B cell (primary cell): ENCODE results near the gene RAB3C. TPM values are rescaled to one million over a fixed set of nuclear protein-coding genes. Genes with fewer than 3 reads are reported as not detected.

Experiments used
- ATAC-seq: fragments of 200-7000 bp; cut with Tn5 transposase; one replicate; pipeline ENCODE4 v1.10.0; 2021; ENCODE audit warnings: low read depth, mild to moderate bottlenecking, moderate number of reproducible peaks, moderate library complexity
- CTCF ChIA-PET: fragments of 350-600 bp; sonication (Branson Sonifier 250); formaldehyde crosslinking; loops from one replicate; lab custom pipeline; 2021; ENCODE audit warnings: antibody characterized with exemption, inconsistent platforms; lab: Charles Lee
- POLR2A ChIA-PET: fragments of 350-600 bp; sonication (Branson Sonifier 250); formaldehyde crosslinking; loops from one replicate; lab custom pipeline; 2021; ENCODE audit warnings: antibody characterized with exemption; lab: Charles Lee
- DNase-seq: peaks from one replicate; pipeline ENCODE4 v3.0.0; 2013
- H2AFZ ChIP-seq: 2 replicates; pipeline ENCODE4 v1.6.1; 2012; ENCODE audit warnings: mild to moderate bottlenecking, low read depth, low read length; ENCODE audit not compliant: insufficient read depth, poor library complexity, severe bottlenecking
- H3K27ac ChIP-seq, 2 donors: 1 replicate in 1 of 2; 2 replicates in 1 of 2; pipeline ENCODE4 v1.5.1; 2012 to 2013; ENCODE audit warnings: low read length in 2 of 2, mild to moderate bottlenecking in 2 of 2, moderate library complexity in 1 of 2
- H3K27me3 ChIP-seq, 4 experiments: fragments of 200-600 bp in 1 of 4; sonication (generic) in 1 of 4; replicated peaks in 1 of 4; 1 replicate in 2 of 4; 2 replicates in 2 of 4; pipeline versions ENCODE4 v1.6.1 to v1.7.0; 2013 to 2016; ENCODE audit warnings: low read length in 3 of 4, mild to moderate bottlenecking in 2 of 4, mixed read lengths in 1 of 4, moderate library complexity in 1 of 4; ENCODE audit not compliant: insufficient read depth in 4 of 4, control insufficient read depth in 3 of 4; ENCODE audit errors: control extremely low read depth in 1 of 4
- H3K36me3 ChIP-seq, 2 experiments: replicated peaks in 1 of 2; 1 replicate in 1 of 2; 2 replicates in 1 of 2; pipeline versions ENCODE4 v1.6.1 to v1.7.1; 2013; ENCODE audit warnings: low read length in 1 of 2; ENCODE audit not compliant: insufficient read depth in 2 of 2, control insufficient read depth in 1 of 2; ENCODE audit errors: control extremely low read depth in 1 of 2, extremely low read depth in 1 of 2
- H3K4me1 ChIP-seq, 2 donors: fragments of 200-600 bp in 1 of 2; sonication (generic) in 1 of 2; 1 replicate in 1 of 2; 2 replicates in 1 of 2; pipeline versions ENCODE4 v1.5.1 to v1.6.1; 2013 to 2017; ENCODE audit warnings: low read length in 2 of 2; ENCODE audit not compliant: control insufficient read depth in 2 of 2, insufficient read depth in 2 of 2
- H3K4me2 ChIP-seq: replicated peaks from 2 replicates; pipeline ENCODE3; 2012; ENCODE audit warnings: mild to moderate bottlenecking, low read depth, low read length; ENCODE audit not compliant: poor library complexity, severe bottlenecking
- H3K4me3 ChIP-seq, 5 experiments: fragments of 200-600 bp in 1 of 5; sonication (generic) in 1 of 5; 1 replicate in 3 of 5; 2 replicates in 2 of 5; pipeline versions ENCODE4 v1.5.1 to v1.7.0; 2011 to 2016; ENCODE audit warnings: low read length in 4 of 5, mild to moderate bottlenecking in 4 of 5, low read depth in 2 of 5, control low read depth in 1 of 5, moderate library complexity in 1 of 5; ENCODE audit not compliant: insufficient read depth in 1 of 5; ENCODE audit errors: control extremely low read depth in 1 of 5, extremely low read depth in 1 of 5
- H3K79me2 ChIP-seq: fragments of 200-600 bp; sonication (generic); one replicate; pipeline ENCODE4 v1.6.0; 2016; ENCODE audit warnings: low read length; ENCODE audit not compliant: control insufficient read depth, insufficient read depth
- H3K9ac ChIP-seq: fragments of 200-600 bp; sonication (generic); 2 replicates; pipeline ENCODE4 v1.6.1; 2017; ENCODE audit warnings: mild to moderate bottlenecking, low read length, moderate library complexity
- H3K9me3 ChIP-seq, 3 donors: one replicate each; pipeline versions ENCODE4 v1.6.1 to v1.7.1; 2013; ENCODE audit warnings: low read length in 2 of 3; ENCODE audit not compliant: control insufficient read depth in 2 of 3, insufficient read depth in 1 of 3; ENCODE audit errors: control extremely low read depth in 1 of 3
- H4K20me1 ChIP-seq: 2 replicates; pipeline ENCODE4 v1.6.0; 2012; ENCODE audit warnings: mild to moderate bottlenecking, low read length; ENCODE audit not compliant: insufficient read depth, control insufficient read depth, poor library complexity, severe bottlenecking
- H3K27ac Mint-ChIP-seq: one replicate; pipeline ENCODE4 v1.8.0; 2021; ENCODE audit warnings: mixed read lengths
- H3K27me3 Mint-ChIP-seq: one replicate; pipeline ENCODE4 v1.8.0; 2021; ENCODE audit warnings: mixed read lengths
- H3K4me1 Mint-ChIP-seq: one replicate; pipeline ENCODE4 v1.8.0; 2021; ENCODE audit warnings: mixed read lengths
- H3K4me3 Mint-ChIP-seq: one replicate; pipeline ENCODE4 v1.8.0; 2021; ENCODE audit warnings: mixed read lengths
- H3K9me3 Mint-ChIP-seq: one replicate; pipeline ENCODE4 v1.8.0; 2022; ENCODE audit warnings: mixed read lengths; ENCODE audit not compliant: insufficient read depth
- EZH2 ChIP-seq: IDR thresholded peaks from 2 replicates; pipeline ENCODE4 v1.6.1; 2012; ENCODE audit warnings: borderline replicate concordance, low read depth, mild to moderate bottlenecking, moderate library complexity, low read length; ENCODE audit not compliant: insufficient read depth, poor library complexity, severe bottlenecking
- WGBS: methylation state at CpG from one replicate; pipeline ENCODE4 v1.1.5; 2013; ENCODE audit warnings: missing lambda C conversion rate; ENCODE audit not compliant: insufficient coverage; 5-methylcytosine and 5-hydroxymethylcytosine counted together
- intact Hi-C: fragments of 100-400 bp; cut with micrococcal nuclease; formaldehyde crosslinking; loops from one replicate; pipeline ENCODE4 v1.10.0; 2022
- polyA plus RNA-seq: library from polyadenylated mRNA; depleted of rRNA; stranded (reverse); fragments of >200 nt; gene quantifications from 2 replicates; pipeline ENCODE4 v1.2.3, GENCODE V29; 2012
- total RNA-seq, 2 donors: library from RNA; stranded (reverse); fragments of 120-200 nt in 1 of 2; gene quantifications; 1 replicate in 1 of 2; 2 replicates in 1 of 2; pipeline versions ENCODE4 v1.2.3 to v1.2.4, GENCODE V29; 2013 to 2022
- TF ChIP-seq, protein P1 (sequence below): fragments of 200-600 bp; IDR thresholded peaks from one replicate; pipeline ENCODE4 v1.8.0; 2022; ENCODE audit warnings: antibody characterized with exemption, mild to moderate bottlenecking

RAB3C gene
- total and polyA plus RNA-seq, 2 donors (not counting 1 experiment from before 2014, with no cell fraction given), result 0.20 to 0.58 TPM

- ATAC-seq (no peak), DNase-seq (no peak)
- TF ChIP-seq EZH2, result no peak
- TF ChIP-seq, protein P1, sequence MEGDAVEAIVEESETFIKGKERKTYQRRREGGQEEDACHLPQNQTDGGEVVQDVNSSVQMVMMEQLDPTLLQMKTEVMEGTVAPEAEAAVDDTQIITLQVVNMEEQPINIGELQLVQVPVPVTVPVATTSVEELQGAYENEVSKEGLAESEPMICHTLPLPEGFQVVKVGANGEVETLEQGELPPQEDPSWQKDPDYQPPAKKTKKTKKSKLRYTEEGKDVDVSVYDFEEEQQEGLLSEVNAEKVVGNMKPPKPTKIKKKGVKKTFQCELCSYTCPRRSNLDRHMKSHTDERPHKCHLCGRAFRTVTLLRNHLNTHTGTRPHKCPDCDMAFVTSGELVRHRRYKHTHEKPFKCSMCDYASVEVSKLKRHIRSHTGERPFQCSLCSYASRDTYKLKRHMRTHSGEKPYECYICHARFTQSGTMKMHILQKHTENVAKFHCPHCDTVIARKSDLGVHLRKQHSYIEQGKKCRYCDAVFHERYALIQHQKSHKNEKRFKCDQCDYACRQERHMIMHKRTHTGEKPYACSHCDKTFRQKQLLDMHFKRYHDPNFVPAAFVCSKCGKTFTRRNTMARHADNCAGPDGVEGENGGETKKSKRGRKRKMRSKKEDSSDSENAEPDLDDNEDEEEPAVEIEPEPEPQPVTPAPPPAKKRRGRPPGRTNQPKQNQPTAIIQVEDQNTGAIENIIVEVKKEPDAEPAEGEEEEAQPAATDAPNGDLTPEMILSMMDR, result no peak
- no peaks in the 10 kb centered on the region for H3K36me3 ChIP-seq
- no peaks in the 10 kb centered on the region for H3K27me3 ChIP-seq
- H3K27ac Mint-ChIP-seq, result no peak overlapping the region
- H3K4me3 Mint-ChIP-seq, result no peak overlapping the region
- CTCF ChIA-PET, result no interaction called here
- no peaks in the 10 kb centered on the region for H3K9me3 Mint-ChIP-seq
- no peaks in the 10 kb centered on the region for H3K4me1 ChIP-seq
- H3K9ac ChIP-seq, result no peak overlapping the region
- no peak overlapping the region for H3K27ac ChIP-seq
- H3K4me2 ChIP-seq, result no peak overlapping the region
- H3K79me2 ChIP-seq, result no peaks in the 10 kb centered on the region
- H2AFZ ChIP-seq, result no peak overlapping the region
- POLR2A ChIA-PET, result no interaction called here
- WGBS, result no CpG with 5 or more reads among the region's 2 CpGs
- H4K20me1 ChIP-seq, result no peaks in the 10 kb centered on the region
- H3K4me1 Mint-ChIP-seq, result no peaks in the 10 kb centered on the region
- intact Hi-C loops, result no loop called here
- no peaks in the 10 kb centered on the region for H3K9me3 ChIP-seq
- H3K4me3 ChIP-seq, result no peak overlapping the region
- peaks cover 4% of the 10 kb centered on the region for H3K27me3 Mint-ChIP-seq
Observed at GRCh38 chr5:58670582-58670981, 87.7 kb downstream of the RAB3C start.

DNA sequence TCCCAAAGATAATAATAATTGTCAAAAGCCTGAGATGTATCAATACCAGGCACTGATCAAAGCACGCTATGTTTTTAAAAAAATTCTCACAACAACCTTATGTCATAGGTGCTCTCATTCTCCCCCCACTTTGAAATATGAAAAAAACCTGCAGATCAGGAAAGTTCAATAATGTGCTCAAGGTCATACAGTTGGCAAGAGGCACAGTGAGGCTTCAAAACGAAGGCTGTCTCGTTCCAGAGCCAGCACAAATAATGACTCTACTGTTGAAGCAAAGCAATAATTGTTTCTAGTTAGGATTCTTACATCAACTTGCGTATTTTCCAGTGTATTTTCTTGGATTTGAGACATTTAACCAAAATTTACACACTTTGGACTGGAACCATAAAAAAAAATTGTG, 88.3 kb downstream of the RAB3C start:
- H3K4me1 ChIP-seq, result no peaks in the 10 kb centered on the region
- Mint-ChIP-seq H3K4me3 (no peak overlapping the region), H3K9me3 (no peaks in the 10 kb centered on the region), H3K4me1 (no peaks in the 10 kb centered on the region), H3K27ac (no peak overlapping the region), H3K27me3 (peaks cover 4% of the 10 kb centered on the region)
- H2AFZ ChIP-seq, result no peak overlapping the region
- DNase-seq (no peak), ATAC-seq (no peak)
- WGBS, result 93% methylated on average over 3 of the region's 4 CpGs
- ChIA-PET POLR2A (no interaction called here), CTCF (no interaction called here)
- H3K36me3 ChIP-seq, result no peaks in the 10 kb centered on the region
- no peak overlapping the region for H3K4me2 ChIP-seq
- H3K4me3 ChIP-seq, result no peak overlapping the region
- H3K27ac ChIP-seq, result no peak overlapping the region
- H3K9me3 ChIP-seq, result no peaks in the 10 kb centered on the region
- no peak overlapping the region for H3K9ac ChIP-seq
- H3K79me2 ChIP-seq, result no peaks in the 10 kb centered on the region
- TF ChIP-seq EZH2, result no peak
- TF ChIP-seq, protein P1, result no peak
- intact Hi-C loops, result no loop called here
- H3K27me3 ChIP-seq, result no peaks in the 10 kb centered on the region
- no peaks in the 10 kb centered on the region for H4K20me1 ChIP-seq
